Activated T-cell treated with anti-CD3 and anti-CD28 coated beads, Interleukin-2, amount 50 U/mL, for 4 hours (primary cell): ENCODE results near the gene EPB42. TPM values are rescaled to one million over a fixed set of nuclear protein-coding genes. Genes with fewer than 3 reads are reported as not detected.
A peak's percentile ranks its signal among the peaks of the same experiment; 100 is the strongest.

ENCODE experiments used
- ATAC-seq, 2 donors: fragments of 200-7000 bp; cut with Tn5 transposase; one replicate each; pipeline ENCODE4 v1.10.0; 2021
- DNase-seq: peaks from one replicate; pipeline ENCODE4 v3.0.0-alpha.2; 2020
- H3K27me3 Mint-ChIP-seq: one replicate; pipeline ENCODE4 v1.8.0; 2021; ENCODE audit warnings: low read depth, mixed read lengths
- H3K36me3 Mint-ChIP-seq: one replicate; pipeline ENCODE4 v1.8.0; 2022; ENCODE audit warnings: mixed read lengths; ENCODE audit not compliant: insufficient read depth
- H3K4me1 Mint-ChIP-seq: one replicate; pipeline ENCODE4 v1.8.0; 2021; ENCODE audit warnings: low read depth, mixed read lengths
- H3K4me3 Mint-ChIP-seq: one replicate; pipeline ENCODE4 v1.8.0; 2021; ENCODE audit warnings: mild to moderate bottlenecking, moderate library complexity, mixed read lengths
- H3K9me3 Mint-ChIP-seq: one replicate; pipeline ENCODE4 v1.8.0; 2021; ENCODE audit warnings: mixed read lengths
- total RNA-seq, 3 donors: library from RNA; stranded (reverse); gene quantifications; one replicate each; pipeline ENCODE4 v1.2.1, GENCODE V29; 2021

Gene EPB42
- total RNA-seq = not detected

DNA sequence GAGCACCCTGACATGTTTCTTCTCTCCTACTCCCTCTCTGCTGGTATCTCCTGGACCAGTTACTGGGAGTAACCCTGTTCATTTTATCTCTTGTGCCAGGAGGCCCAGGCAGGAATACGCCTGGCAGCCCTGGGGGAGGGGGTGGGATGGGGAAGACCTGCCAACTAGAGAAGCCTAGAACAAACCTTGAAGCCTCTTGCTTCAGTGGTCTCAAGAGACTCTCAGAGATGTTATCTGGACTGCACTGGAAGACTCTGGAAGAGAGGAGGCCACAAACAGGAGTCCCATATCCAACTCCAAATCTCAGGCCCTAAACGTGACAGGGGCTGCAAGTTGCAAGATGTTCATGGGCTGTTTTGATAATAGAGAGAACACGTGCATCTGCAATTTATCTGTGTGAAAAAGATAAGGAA is at the start of gene EPB42:
Gene EPB42 (minus strand): TSS at position 28 of the 413 bp plus-strand sequence. CDS start 193 bp downstream, outside the sequence.
- DNase-seq (no peak), ATAC-seq (no peak)
- no peaks in the 10 kb centered on the region for H3K36me3 Mint-ChIP-seq
- peaks cover 20% of the 10 kb centered on the region for H3K27me3 Mint-ChIP-seq
- H3K4me1 Mint-ChIP-seq = peaks cover 4% of the 10 kb centered on the region
- H3K4me3 Mint-ChIP-seq = no peak within 1 kb of the TSS
- no peaks in the 10 kb centered on the region for H3K9me3 Mint-ChIP-seq

- Mint-ChIP-seq H3K27me3 (peaks cover 15% of the 10 kb centered on the region), H3K4me1 (peaks cover 8% of the 10 kb centered on the region), H3K9me3 (peaks cover 7% of the 10 kb centered on the region), H3K4me3 (no peak overlapping the region), H3K36me3 (no peaks in the 10 kb centered on the region)
- ATAC-seq (no peak), DNase-seq (no peak)
Observed at GRCh38 chr15:43270113-43270665, 49.4 kb upstream of the EPB42 start.

GRCh38 chr15:43268111-43269105 is 47.6 kb upstream of the EPB42 start:
- Mint-ChIP-seq H3K4me1 (peaks cover 8% of the 10 kb centered on the region), H3K9me3 (peaks cover 7% of the 10 kb centered on the region), H3K36me3 (no peaks in the 10 kb centered on the region), H3K27me3 (peaks cover 10% of the 10 kb centered on the region), H3K4me3 (no peak overlapping the region)
- ATAC-seq (no peak), DNase-seq (no peak)

DNA sequence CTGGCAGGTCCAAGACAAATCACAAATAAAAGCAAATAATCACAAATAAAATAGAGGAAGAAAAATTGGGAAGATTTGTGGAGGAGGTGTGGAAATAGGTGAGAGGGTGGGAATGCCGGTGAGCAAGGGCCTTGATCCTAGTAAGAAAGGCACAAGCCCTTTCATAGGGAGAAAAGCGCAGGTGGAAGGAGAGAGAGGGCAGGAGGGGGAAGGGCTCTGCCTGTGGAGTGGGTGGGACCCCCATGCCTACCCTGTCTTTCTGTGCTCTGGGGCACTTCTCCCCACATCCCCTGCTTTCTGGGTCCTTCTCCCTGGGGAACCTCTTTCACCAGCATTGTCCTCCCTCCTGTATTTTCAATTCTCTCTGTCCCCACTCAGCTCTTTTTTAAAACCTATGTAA is 46.6 kb upstream of the EPB42 start:
- ATAC-seq = no peak
- no peak for DNase-seq
- peaks cover 6% of the 10 kb centered on the region for H3K9me3 Mint-ChIP-seq
- H3K4me3 Mint-ChIP-seq = no peak overlapping the region
- H3K4me1 Mint-ChIP-seq = peaks cover 8% of the 10 kb centered on the region
- H3K36me3 Mint-ChIP-seq = no peaks in the 10 kb centered on the region
- peaks cover 10% of the 10 kb centered on the region for H3K27me3 Mint-ChIP-seq

DNA sequence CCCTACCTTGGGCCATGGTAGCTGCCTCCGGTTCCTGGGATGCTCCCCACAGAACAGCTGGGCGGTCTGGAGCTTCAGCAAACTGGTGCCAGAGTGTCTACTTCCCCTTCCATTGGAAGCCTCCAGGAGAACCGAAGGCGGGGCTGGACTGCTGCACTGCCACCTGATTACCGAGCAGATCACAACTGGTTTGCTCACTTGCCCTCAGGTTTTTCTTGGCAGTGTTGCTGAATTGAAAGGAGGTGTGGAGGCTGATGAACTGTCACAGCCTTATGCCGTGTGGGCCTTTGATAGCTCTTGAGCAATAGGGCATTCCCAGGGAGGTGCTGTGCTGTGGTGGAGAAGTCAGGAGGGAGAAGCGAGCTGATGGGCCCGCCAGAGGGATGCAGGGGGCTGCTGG is 46.0 kb upstream of the EPB42 start, which contains the start of gene TGM5:
Gene TGM5 (minus strand): TSS at position 95 of the 400 bp plus-strand sequence. CDS start 79 bp downstream, at position 16.
- H3K27me3 Mint-ChIP-seq = peaks cover 7% of the 10 kb centered on the region

DNA sequence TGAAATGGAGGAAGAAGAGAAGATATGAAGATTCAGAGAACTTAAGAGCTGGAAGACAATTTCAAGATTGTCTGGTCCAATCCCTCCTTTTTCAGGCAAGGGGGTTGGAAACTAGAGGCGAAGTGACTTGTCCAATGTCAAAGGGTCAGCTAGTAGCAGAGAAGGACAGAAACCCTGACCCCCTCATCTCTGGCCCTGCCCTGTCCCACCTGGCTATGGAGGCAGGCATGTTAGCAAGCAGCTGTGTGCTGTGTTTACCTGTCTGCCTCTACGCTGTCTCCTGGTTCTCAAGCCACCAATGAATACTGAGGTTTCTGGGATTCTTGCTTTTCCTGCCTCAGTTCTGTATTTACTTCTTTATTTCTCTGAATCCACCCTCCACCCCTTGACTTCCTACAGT is 45.6 kb upstream of the EPB42 start:
- DNase-seq = no peak
- no peak for ATAC-seq
- no peak overlapping the region for H3K4me3 Mint-ChIP-seq
- peaks cover 7% of the 10 kb centered on the region for H3K4me1 Mint-ChIP-seq
- no peaks in the 10 kb centered on the region for H3K36me3 Mint-ChIP-seq
- H3K27me3 Mint-ChIP-seq = peaks cover 11% of the 10 kb centered on the region
- no peaks in the 10 kb centered on the region for H3K9me3 Mint-ChIP-seq

More for the DNA sequence above, 46.0 kb upstream of the EPB42 start, which contains the start of gene TGM5:
- Mint-ChIP-seq H3K4me3 (no peak within 1 kb of the TSS), H3K4me1 (peaks cover 8% of the 10 kb centered on the region), H3K36me3 (no peaks in the 10 kb centered on the region), H3K9me3 (no peaks in the 10 kb centered on the region)
- ATAC-seq = no peak
- no peak for DNase-seq

DNA sequence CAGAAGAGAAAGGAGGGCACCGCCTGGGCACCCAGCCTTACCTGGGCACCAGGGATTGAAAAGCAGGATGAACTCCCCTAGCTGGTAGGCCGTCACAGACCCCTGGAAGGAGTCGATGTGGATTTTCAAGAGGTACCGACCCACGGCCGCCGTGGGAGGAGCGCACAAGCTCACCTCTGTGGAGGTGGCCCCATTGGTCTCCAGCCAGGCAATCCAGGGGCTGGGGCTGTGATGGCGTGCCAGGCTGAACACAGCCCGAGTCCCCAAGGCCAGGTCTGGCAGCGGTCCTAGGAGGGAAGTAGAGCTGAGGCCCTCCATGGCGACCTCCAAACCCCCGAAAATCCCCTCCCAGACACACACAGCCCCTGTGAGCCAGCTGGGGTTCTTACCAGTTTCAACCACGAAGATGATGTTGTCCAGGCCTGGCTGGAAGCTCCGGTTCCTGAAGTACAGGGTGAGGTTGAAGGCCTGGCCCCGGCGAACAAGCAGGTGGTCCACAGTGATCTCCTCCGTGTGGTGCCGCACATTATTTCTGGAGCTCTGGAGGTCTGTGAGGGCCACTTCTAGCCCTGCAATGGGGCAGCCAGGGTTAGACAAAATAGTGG is 39.3 kb upstream of the EPB42 start:
- H3K9me3 Mint-ChIP-seq = no peaks in the 10 kb centered on the region
- ATAC-seq (no peak), DNase-seq (no peak)
- no peak overlapping the region for H3K4me3 Mint-ChIP-seq
- peaks cover 4% of the 10 kb centered on the region for H3K27me3 Mint-ChIP-seq
- no peaks in the 10 kb centered on the region for H3K36me3 Mint-ChIP-seq
- H3K4me1 Mint-ChIP-seq = no peaks in the 10 kb centered on the region

DNA sequence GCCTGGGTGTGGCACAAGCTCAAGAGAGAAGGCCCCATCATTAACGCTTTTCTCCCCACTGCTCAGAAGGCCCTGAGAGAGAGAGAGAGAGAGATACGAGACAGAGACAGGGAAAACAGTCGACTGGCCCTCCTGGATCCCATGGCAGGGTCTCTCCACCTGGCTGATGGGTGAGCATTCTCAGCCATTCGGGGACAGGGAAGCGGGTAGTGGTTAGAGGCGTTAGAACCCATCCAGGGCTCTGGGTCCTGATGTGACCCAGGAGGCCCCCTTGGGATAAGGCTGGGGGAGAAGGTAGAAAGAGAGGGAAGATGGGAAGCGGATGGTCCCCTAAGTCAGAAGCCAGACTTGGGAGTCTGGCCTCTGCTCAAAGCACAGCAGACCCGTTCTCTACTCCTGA is 38.0 kb upstream of the EPB42 start:
- DNase-seq = no peak
- Mint-ChIP-seq H3K27me3 (peaks cover 7% of the 10 kb centered on the region), H3K4me3 (no peak overlapping the region), H3K36me3 (no peaks in the 10 kb centered on the region), H3K9me3 (no peaks in the 10 kb centered on the region), H3K4me1 (peaks cover 3% of the 10 kb centered on the region)
- no peak for ATAC-seq

DNA sequence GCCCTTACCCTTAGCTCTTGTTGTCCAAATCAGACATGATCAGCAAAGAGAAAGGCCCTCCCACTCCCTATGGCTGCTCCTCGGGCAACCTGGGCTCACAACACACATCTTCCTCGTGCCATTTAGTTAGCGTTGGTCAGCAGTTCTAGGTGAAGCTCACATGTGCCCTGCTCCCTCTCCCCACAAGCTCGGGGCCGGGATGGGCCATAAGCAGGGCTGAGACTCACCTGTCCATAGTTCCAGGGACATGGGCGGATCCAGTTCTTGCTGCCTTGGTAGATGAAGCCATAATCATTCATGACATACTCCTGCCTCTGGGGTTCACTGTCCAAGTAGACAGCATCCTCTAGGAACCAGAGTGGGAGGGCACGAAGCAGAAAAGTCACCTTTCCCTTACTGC is 35.5 kb upstream of the EPB42 start:
- peaks cover 16% of the 10 kb centered on the region for H3K4me1 Mint-ChIP-seq
- H3K27me3 Mint-ChIP-seq = peaks cover 6% of the 10 kb centered on the region
- H3K4me3 Mint-ChIP-seq = no peak overlapping the region
- H3K36me3 Mint-ChIP-seq = no peaks in the 10 kb centered on the region
- no peaks in the 10 kb centered on the region for H3K9me3 Mint-ChIP-seq
- ATAC-seq (no peak), DNase-seq (no peak)

DNA sequence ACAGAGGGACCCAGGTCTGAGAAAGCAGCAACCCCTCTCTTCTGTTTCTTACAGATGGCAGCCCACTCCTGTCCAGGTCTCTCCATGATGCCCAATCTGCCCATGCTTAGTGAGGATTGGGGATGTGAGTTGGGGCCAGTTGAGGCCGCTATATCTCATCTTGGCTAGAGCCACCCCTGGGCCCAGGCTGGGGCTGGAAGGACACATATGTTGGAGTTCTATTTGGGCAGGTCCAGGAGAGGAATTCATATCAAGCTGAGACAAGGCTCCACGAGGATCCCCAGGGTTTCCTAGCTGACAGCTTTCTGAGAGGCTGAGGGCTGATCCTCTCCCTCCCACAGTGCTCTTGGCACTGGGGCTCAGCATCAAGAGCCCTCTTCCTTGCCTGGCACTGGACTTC is 34.6 kb upstream of the EPB42 start:
- DNase-seq (no peak), ATAC-seq (no peak)
- Mint-ChIP-seq H3K9me3 (no peaks in the 10 kb centered on the region), H3K4me3 (no peak overlapping the region), H3K36me3 (no peaks in the 10 kb centered on the region), H3K4me1 (peaks cover 16% of the 10 kb centered on the region), H3K27me3 (peaks cover 6% of the 10 kb centered on the region)

DNA sequence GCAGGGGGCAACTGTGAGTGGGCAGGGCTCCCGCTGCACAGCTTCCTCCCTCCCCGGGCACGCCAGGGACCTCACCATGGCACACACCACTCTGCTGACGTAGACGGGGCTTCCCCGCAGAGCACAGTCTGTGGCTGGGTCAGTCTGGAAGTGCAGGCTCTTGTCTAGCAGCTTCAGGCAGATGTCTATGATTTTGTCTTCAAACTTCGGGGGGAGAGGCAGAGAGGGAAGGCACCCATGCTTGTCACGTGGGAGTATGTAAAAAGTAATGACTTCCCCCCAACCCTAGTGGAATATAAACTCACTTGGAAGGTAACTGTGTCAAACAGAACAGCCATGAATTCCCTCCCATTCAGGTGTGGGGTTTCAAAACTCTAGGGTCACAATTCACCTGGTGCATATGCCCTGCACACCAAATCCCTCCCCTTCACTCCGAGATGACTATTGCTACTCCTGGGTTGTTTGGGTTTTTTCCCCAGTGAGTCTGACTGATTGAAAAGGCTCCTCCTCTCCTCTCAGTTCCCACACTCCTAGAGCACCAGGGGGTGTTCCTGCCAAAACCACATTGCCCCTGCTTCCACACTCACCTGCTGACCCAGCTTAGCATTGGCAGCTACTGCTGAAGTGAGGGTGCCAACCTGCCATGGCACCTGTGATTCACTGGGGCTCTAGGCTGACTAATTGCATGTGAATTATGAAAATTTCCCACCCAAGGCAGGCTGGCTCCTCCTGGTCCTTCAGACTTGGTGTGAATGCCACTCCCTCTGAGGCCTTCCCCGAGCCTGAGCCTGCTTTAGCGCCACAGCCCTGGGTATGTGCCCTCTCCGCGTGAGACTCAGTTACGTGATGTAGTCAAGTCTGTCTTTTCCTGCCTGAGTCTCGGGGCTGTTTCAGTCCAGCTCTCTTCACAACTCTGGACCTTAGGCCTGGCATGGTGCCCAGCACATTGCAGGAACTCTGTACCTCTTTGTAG is 32.9 kb upstream of the EPB42 start:
- H3K9me3 Mint-ChIP-seq = no peaks in the 10 kb centered on the region

GRCh38 chr15:43251871-43252250 is 31.0 kb upstream of the EPB42 start:
- Mint-ChIP-seq H3K27me3 (peaks cover 6% of the 10 kb centered on the region), H3K4me1 (peaks cover 16% of the 10 kb centered on the region), H3K4me3 (no peak overlapping the region), H3K9me3 (no peaks in the 10 kb centered on the region), H3K36me3 (no peaks in the 10 kb centered on the region)
- peak in 1 of 2 donors; percentile 23 for ATAC-seq
- no peak for DNase-seq

More for the DNA sequence above, 32.9 kb upstream of the EPB42 start:
- H3K27me3 Mint-ChIP-seq = peaks cover 6% of the 10 kb centered on the region
- peak; percentile 67 to 70 for ATAC-seq
- peaks cover 16% of the 10 kb centered on the region for H3K4me1 Mint-ChIP-seq
- DNase-seq = no peak
- no peak overlapping the region for H3K4me3 Mint-ChIP-seq
- no peaks in the 10 kb centered on the region for H3K36me3 Mint-ChIP-seq

- DNase-seq (no peak), ATAC-seq (no peak)
- H3K36me3 Mint-ChIP-seq = no peaks in the 10 kb centered on the region
- no peaks in the 10 kb centered on the region for H3K9me3 Mint-ChIP-seq
- peaks cover 16% of the 10 kb centered on the region for H3K4me1 Mint-ChIP-seq
- H3K4me3 Mint-ChIP-seq = no peak overlapping the region
- peaks cover 6% of the 10 kb centered on the region for H3K27me3 Mint-ChIP-seq
Observed at GRCh38 chr15:43251185-43251870, 30.5 kb upstream of the EPB42 start.
